ENCODE results near the gene FCHSD2. TPM values are rescaled to one million over a fixed set of nuclear protein-coding genes. Genes with fewer than 3 reads are reported as not detected.

Gene FCHSD2
- total and polyA plus RNA-seq, 8 donors = 5.5 to 22.5 (median 10.4) TPM

DNA sequence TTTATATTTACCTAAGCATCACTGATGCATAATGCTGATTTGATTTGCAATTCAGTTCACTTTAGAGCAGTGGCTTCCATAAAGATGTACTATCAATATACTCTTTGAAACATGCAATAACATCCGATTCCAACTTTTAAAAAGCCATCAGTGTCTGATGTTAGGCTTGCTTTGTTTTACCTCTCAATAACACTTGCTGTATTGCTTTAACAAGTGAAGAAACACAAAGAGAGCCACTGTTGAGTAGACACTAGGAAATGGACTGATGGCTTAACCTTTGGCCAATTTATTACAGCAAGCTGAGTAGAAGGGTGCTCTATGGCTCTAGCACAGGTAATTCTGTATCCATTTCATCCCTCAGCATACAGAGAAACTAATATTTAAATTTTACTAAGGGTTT, 122.1 kb downstream of the FCHSD2 start:
- TF ChIP-seq, protein P1, sequence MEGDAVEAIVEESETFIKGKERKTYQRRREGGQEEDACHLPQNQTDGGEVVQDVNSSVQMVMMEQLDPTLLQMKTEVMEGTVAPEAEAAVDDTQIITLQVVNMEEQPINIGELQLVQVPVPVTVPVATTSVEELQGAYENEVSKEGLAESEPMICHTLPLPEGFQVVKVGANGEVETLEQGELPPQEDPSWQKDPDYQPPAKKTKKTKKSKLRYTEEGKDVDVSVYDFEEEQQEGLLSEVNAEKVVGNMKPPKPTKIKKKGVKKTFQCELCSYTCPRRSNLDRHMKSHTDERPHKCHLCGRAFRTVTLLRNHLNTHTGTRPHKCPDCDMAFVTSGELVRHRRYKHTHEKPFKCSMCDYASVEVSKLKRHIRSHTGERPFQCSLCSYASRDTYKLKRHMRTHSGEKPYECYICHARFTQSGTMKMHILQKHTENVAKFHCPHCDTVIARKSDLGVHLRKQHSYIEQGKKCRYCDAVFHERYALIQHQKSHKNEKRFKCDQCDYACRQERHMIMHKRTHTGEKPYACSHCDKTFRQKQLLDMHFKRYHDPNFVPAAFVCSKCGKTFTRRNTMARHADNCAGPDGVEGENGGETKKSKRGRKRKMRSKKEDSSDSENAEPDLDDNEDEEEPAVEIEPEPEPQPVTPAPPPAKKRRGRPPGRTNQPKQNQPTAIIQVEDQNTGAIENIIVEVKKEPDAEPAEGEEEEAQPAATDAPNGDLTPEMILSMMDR (IDR thresholded peaks at IDR 0.05) = no peak
- H3K27ac ChIP-seq = no peak overlapping the region
- H3K36me3 ChIP-seq = no peaks in the 10 kb centered on the region
- H3K4me1 ChIP-seq = no peaks in the 10 kb centered on the region
- DNase-seq (no peak), ATAC-seq (no peak), FAIRE-seq (no peak)
- H3K9me3 ChIP-seq = no peaks in the 10 kb centered on the region
- H3K4me3 ChIP-seq = no peak overlapping the region
- WGBS, 2 donors = 82 to 90% methylated on average over 1 of the region's 1 CpG
- intact Hi-C loops (cut with DNase I) = no loop called here
- H3K27me3 ChIP-seq = no peaks in the 10 kb centered on the region

DNA sequence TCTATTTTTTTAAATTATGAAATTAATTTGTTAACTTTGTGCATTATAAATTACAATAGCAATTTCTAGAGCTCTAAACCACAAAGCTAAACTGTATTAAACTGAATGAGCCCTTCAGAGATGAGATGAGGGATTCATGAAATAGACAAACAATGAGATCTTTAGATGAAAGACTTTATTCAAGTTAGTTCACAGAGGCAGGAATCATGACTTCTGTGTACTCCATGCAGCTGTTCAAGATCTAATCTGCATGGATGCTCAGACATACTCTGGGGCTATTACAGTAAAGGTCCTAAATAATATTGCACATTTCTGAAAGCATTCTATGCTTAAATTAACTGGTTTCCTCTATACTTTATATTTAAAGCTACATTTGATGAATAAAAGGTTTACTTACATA, 122.7 kb downstream of the FCHSD2 start:
- H3K27ac ChIP-seq = no peak overlapping the region
- intact Hi-C loops (cut with DNase I) = no loop called here
- TF ChIP-seq, protein P1 (IDR thresholded peaks at IDR 0.05) = no peak
- FAIRE-seq (no peak), DNase-seq (no peak), ATAC-seq (no peak)
- H3K36me3 ChIP-seq = no peaks in the 10 kb centered on the region
- no peak overlapping the region for H3K4me3 ChIP-seq
- H3K9me3 ChIP-seq = no peaks in the 10 kb centered on the region
- H3K4me1 ChIP-seq = no peaks in the 10 kb centered on the region
- H3K27me3 ChIP-seq = no peaks in the 10 kb centered on the region

DNA sequence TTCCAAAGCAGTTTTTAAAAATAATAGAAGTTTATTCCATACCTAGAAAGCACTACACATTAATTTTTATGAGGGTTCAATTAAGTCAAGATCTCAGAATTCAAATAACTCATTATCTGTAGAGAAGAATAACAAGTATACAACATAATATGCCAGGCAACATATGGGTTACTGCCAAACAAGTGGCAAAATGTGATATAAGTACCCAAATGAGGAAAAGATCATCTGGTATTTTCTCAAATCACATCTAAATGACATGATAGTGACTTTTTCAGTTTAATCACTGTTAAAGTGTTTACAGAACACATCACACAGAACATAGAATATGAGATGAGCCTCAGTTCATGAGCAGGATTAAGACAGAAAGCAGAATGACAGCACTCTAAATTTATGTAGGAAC, 123.3 kb downstream of the FCHSD2 start:
- Histone ChIP-seq H3K4me1 (no peaks in the 10 kb centered on the region), H3K4me3 (no peak overlapping the region), H3K9me3 (no peaks in the 10 kb centered on the region), H3K27ac (no peak overlapping the region), H3K27me3 (no peaks in the 10 kb centered on the region), H3K36me3 (no peaks in the 10 kb centered on the region)
- no peak for FAIRE-seq
- TF ChIP-seq, protein P1 (IDR thresholded peaks at IDR 0.05) = no peak
- DNase-seq = no peak
- ATAC-seq = no peak
- intact Hi-C loops (cut with DNase I) = no loop called here

DNA sequence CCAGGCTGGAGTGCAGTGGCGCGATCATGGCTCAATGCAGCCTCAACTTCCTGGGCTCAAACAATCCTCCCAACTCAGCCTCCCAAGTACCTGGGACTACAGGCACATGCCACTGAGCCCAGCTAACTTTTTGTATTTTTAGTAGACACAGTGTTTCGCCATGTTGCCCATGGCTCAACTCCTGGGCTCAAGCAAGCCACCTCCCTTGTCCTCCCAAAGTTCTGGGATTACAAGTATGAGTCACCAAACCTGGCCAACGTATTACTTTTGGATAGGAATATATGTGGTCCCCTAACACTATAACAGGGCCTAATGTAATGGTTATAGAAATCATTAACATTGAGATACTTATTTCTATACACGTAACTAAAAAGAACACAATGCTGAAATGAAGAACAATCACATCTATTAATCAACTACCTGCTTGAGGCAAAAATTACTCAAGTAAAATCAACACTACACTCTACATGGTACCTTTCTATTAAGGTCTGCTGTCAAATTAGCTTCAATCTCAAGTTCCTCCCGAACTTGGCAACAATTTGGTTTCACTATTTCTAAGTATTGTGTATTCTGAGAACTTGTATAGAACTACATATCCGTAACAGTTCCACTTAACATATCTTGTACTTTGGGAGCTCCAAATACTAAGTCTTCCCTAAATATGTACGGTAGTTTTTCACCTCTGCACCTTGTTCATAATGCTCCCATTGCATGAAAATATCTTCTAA, 124.9 kb downstream of the FCHSD2 start:
- no peaks in the 10 kb centered on the region for H3K36me3 ChIP-seq
- FAIRE-seq (no peak), ATAC-seq (no peak), DNase-seq (no peak)
- TF ChIP-seq, protein P1 (IDR thresholded peaks at IDR 0.05) = no peak
- no peaks in the 10 kb centered on the region for H3K27me3 ChIP-seq
- H3K9me3 ChIP-seq = no peaks in the 10 kb centered on the region
- H3K4me1 ChIP-seq = no peaks in the 10 kb centered on the region
- no peak overlapping the region for H3K27ac ChIP-seq
- no peak overlapping the region for H3K4me3 ChIP-seq
- intact Hi-C loops (cut with DNase I) = no loop called here
- 95 to 98% methylated on average over 8 of the region's 8 CpGs for WGBS, 2 donors

DNA sequence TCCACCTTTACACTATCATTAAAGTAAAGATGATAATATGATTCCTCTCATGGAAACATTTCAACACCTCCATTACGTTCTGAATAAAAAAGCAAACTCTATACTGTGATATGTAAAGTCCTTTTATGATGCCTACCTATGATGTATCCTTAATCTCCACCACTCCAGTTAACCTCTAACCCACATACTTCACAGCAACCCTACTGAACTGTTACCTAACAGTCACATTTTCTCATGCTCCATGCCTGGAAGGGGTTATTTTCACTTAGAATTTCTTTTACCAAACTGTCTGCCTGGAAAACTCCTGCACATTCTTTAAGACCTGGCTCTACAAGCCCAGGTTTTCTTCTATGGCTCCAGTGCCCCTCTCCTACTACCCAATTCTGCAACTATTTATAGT, 129.1 kb downstream of the FCHSD2 start:
- WGBS, 2 donors = 58 to 63% methylated on average over 1 of the region's 1 CpG
- Histone ChIP-seq H3K27ac (no peak overlapping the region), H3K27me3 (no peaks in the 10 kb centered on the region), H3K9me3 (no peaks in the 10 kb centered on the region), H3K36me3 (no peaks in the 10 kb centered on the region), H3K4me1 (no peaks in the 10 kb centered on the region), H3K4me3 (no peak overlapping the region)
- FAIRE-seq (no peak), ATAC-seq (no peak), DNase-seq (no peak)
- TF ChIP-seq, protein P1 (IDR thresholded peaks at IDR 0.05) = no peak
- intact Hi-C loops (cut with DNase I) = no loop called here
